HepG2 (cell line): ENCODE measurements around the gene LRRC45. TPM values are rescaled to one million over a fixed set of nuclear protein-coding genes. Genes with fewer than 3 reads are reported as not detected.

Experiments
- ATAC-seq: fragments of 200-7000 bp; cut with Tn5 transposase; 3 replicates; pipeline ENCODE4 v1.9.1; 2020; ENCODE audit warnings: mild to moderate bottlenecking, moderate library complexity
- BruUV-seq: library from RNA; stranded (reverse); fragments of 400-500 nt; replicated peaks from 2 replicates; lab custom pipeline; 2021; lab: Mats Ljungman, UMichigan
- CTCF ChIA-PET: fragments of 300-600 bp; formaldehyde crosslinking; extraction: SDS; loops from one replicate; lab custom pipeline; 2021; ENCODE audit warnings: low total read pairs, inconsistent platforms, low intra/inter-chr PET ratio; lab: Yijun Ruan, JAX
- POLR2A ChIA-PET: fragments of 350-600 bp; sonication (Branson Sonifier 250); formaldehyde crosslinking; loops from one replicate; lab custom pipeline; 2020; ENCODE audit warnings: antibody characterized with exemption, inconsistent platforms; lab: Yijun Ruan, JAX
- DNase-seq: peaks from one replicate; pipeline ENCODE4 v3.0.0-alpha.2; 2015; ENCODE audit warnings: low spot score
- FAIRE-seq: peaks from 3 replicates; lab custom pipeline; 2011; peaks lifted over from hg19 to GRCh38; lab: Jason Lieb, UNC
- H2AFZ ChIP-seq: one replicate; pipeline ENCODE4 v1.6.1; 2011; ENCODE audit warnings: low read length, inconsistent platforms
- H3K27ac ChIP-seq: fragments of 300-600 bp; 3 replicates; pipeline ENCODE4 v1.8.0; 2011; ENCODE audit warnings: mixed run types, mild to moderate bottlenecking, mixed read lengths, low read length, inconsistent platforms; ENCODE audit not compliant: insufficient read depth; ENCODE audit errors: extremely low read length
- H3K27me3 ChIP-seq, 2 experiments: fragments of 200-600 bp in 1 of 2; 2 replicates in 1 of 2; 3 replicates in 1 of 2; pipeline versions ENCODE4 v1.6.0 to v1.8.0; 2011; ENCODE audit warnings: low read length in 2 of 2, mild to moderate bottlenecking in 2 of 2, moderate library complexity in 2 of 2, inconsistent platforms in 1 of 2; ENCODE audit not compliant: insufficient read depth in 2 of 2, control insufficient read depth in 1 of 2
- H3K36me3 ChIP-seq, 2 experiments: fragments of 200-600 bp in 1 of 2; replicated peaks in 1 of 2; 2 replicates in 1 of 2; 3 replicates in 1 of 2; pipeline versions ENCODE4 v1.5.1 to v1.8.0; 2011; ENCODE audit warnings: low read length in 2 of 2, inconsistent platforms in 1 of 2; ENCODE audit not compliant: insufficient read depth in 2 of 2, control insufficient read depth in 1 of 2
- H3K4me1 ChIP-seq: 2 replicates; pipeline ENCODE4 v1.5.1; 2012; ENCODE audit warnings: low read length, inconsistent platforms; ENCODE audit not compliant: insufficient read depth
- H3K4me2 ChIP-seq: 2 replicates; pipeline ENCODE4 v1.6.0; 2011; ENCODE audit warnings: low read depth, low read length, inconsistent platforms
- H3K4me3 ChIP-seq, 3 experiments: fragments of 200-600 bp in 1 of 3; sonication (generic), shearing (Covaris generic) in 1 of 3; replicated peaks in 1 of 3; 2 replicates each; pipeline ENCODE4 v1.5.1; 2011 to 2016; ENCODE audit warnings: low read length in 3 of 3, inconsistent platforms in 2 of 3, low read depth in 2 of 3, mild to moderate bottlenecking in 2 of 3, control low read depth in 1 of 3, mixed read lengths in 1 of 3; ENCODE audit not compliant: insufficient read depth in 1 of 3
- H3K79me2 ChIP-seq: one replicate; pipeline ENCODE4 v1.6.1; 2011; ENCODE audit warnings: low read length, inconsistent platforms; ENCODE audit not compliant: insufficient read depth
- H3K9ac ChIP-seq: 2 replicates; pipeline ENCODE4 v1.6.0; 2011; ENCODE audit warnings: mild to moderate bottlenecking, low read depth, low read length, inconsistent platforms; ENCODE audit not compliant: insufficient read depth
- H3K9me3 ChIP-seq: 2 replicates; pipeline ENCODE4 v1.5.1; 2012; ENCODE audit warnings: mild to moderate bottlenecking, low read length
- H4K20me1 ChIP-seq: 2 replicates; pipeline ENCODE4 v1.6.0; 2011; ENCODE audit warnings: inconsistent platforms, mild to moderate bottlenecking, low read length, moderate library complexity; ENCODE audit not compliant: insufficient read depth
- CREB1 ChIP-seq, 2 experiments: fragments of 450-650 bp in 1 of 2; IDR thresholded peaks; 2 replicates each; pipeline ENCODE4 v1.6.1; 2016 to 2017; ENCODE audit warnings: control low read depth in 1 of 2, mild to moderate bottlenecking in 1 of 2, missing compliant biosample characterization in 1 of 2, missing genetic modification characterization in 1 of 2
- HMG20A ChIP-seq: IDR thresholded peaks from 2 replicates; pipeline ENCODE4 v1.6.1; 2016; ENCODE audit warnings: borderline replicate concordance
- IRX3 ChIP-seq: sonication (generic); formaldehyde crosslinking; IDR thresholded peaks from 2 replicates; pipeline ENCODE4 v1.8.1; 2023; ENCODE audit warnings: mild to moderate bottlenecking, low read depth, missing genetic modification reagents, borderline replicate concordance
- MAFK ChIP-seq, 2 experiments: IDR thresholded peaks in 1 of 2; conservative IDR thresholded peaks in 1 of 2; 2 replicates each; pipeline ENCODE4 v1.6.1; 2011; ENCODE audit warnings: improper control_type of control experiment in 2 of 2, low read length in 2 of 2
- MATR3 ChIP-seq: sonication (generic); formaldehyde crosslinking; IDR thresholded peaks from 2 replicates; pipeline ENCODE4 v1.4.0; 2020; ENCODE audit warnings: missing genetic modification reagents
- MEF2D ChIP-seq: sonication (generic); formaldehyde crosslinking; IDR thresholded peaks from 2 replicates; pipeline ENCODE4 v1.5.1; 2020; ENCODE audit warnings: mild to moderate bottlenecking, missing genetic modification reagents
- STAG1 ChIP-seq: sonication (generic); formaldehyde crosslinking; IDR thresholded peaks from 2 replicates; pipeline ENCODE4 v1.4.0; 2020; ENCODE audit warnings: missing genetic modification reagents
- TAF15 ChIP-seq: fragments of 200-400 bp; formaldehyde crosslinking; IDR thresholded peaks from one replicate; pipeline ENCODE4 v1.6.1; 2018; ENCODE audit warnings: mild to moderate bottlenecking, low read depth, low read length; ENCODE audit not compliant: poor library complexity, severe bottlenecking
- TCF7 ChIP-seq: sonication (generic); IDR thresholded peaks from 2 replicates; pipeline ENCODE4 v1.6.1; 2016; ENCODE audit warnings: antibody characterized with exemption, low read depth
- TRAFD1 ChIP-seq: sonication (generic); formaldehyde crosslinking; IDR thresholded peaks from 2 replicates; pipeline ENCODE4 v1.5.1; 2020; ENCODE audit warnings: missing genetic modification reagents, mild to moderate bottlenecking, borderline replicate concordance
- ZFP91 ChIP-seq: sonication (generic); formaldehyde crosslinking; IDR thresholded peaks from 2 replicates; pipeline ENCODE4 v1.9.0; 2022; ENCODE audit warnings: missing genetic modification reagents, mild to moderate bottlenecking, borderline replicate concordance
- ZNF354B ChIP-seq: sonication (generic); formaldehyde crosslinking; IDR thresholded peaks from 2 replicates; pipeline ENCODE4 v1.8.0; 2022; ENCODE audit warnings: mild to moderate bottlenecking, missing genetic modification reagents
- ZNF430 ChIP-seq: sonication (generic); formaldehyde crosslinking; IDR thresholded peaks from 2 replicates; pipeline ENCODE4 v1.9.0; 2021; ENCODE audit warnings: mild to moderate bottlenecking, missing genetic modification reagents
- ZNF614 ChIP-seq: IDR thresholded peaks from 2 replicates; pipeline ENCODE4 v1.6.1; 2018; ENCODE audit warnings: missing biosample characterization, missing genetic modification reagents, inconsistent platforms, borderline replicate concordance
- ZNF746 ChIP-seq: sonication (generic); formaldehyde crosslinking; IDR thresholded peaks from 2 replicates; pipeline ENCODE4 v1.8.0; 2022; ENCODE audit warnings: mild to moderate bottlenecking, missing genetic modification reagents
- ZNF790 ChIP-seq: sonication (generic); formaldehyde crosslinking; IDR thresholded peaks from 2 replicates; pipeline ENCODE4 v1.8.0; 2022; ENCODE audit warnings: missing genetic modification reagents, mild to moderate bottlenecking, borderline replicate concordance
- ZNF883 ChIP-seq: sonication (generic); formaldehyde crosslinking; IDR thresholded peaks from 2 replicates; pipeline ENCODE4 v1.5.1; 2020; ENCODE audit warnings: mild to moderate bottlenecking, missing genetic modification reagents; ENCODE audit errors: not compliant biosample characterization
- WGBS: methylation state at CpG from one replicate; pipeline ENCODE4 v1.1.6; 2017; ENCODE audit warnings: low lambda C conversion rate; 5-methylcytosine and 5-hydroxymethylcytosine counted together
- in situ Hi-C: cut with HindIII; loops from 2 replicates; pipeline ENCODE4 v1.10.0; 2017; ENCODE audit warnings: low pct_unique_long_range_greater_than_20kb; ENCODE audit not compliant: extremely low pct_ligation_motif_present
- intact Hi-C: fragments of 100-400 bp; cut with micrococcal nuclease; formaldehyde crosslinking; loops from one replicate; pipeline ENCODE4 v1.10.0; 2022; ENCODE audit not compliant: unreplicated experiment
- polyA plus RNA-seq, 8 experiments: library from polyadenylated mRNA; depleted of rRNA in 3 of 8; stranded (reverse) in 7 of 8; unstranded in 1 of 8; fragments of >200 nt; fragmentation: Illumina TruSeq in 4 of 8; extraction: Trizol in 4 of 8; gene quantifications; 2 replicates each; pipeline versions ENCODE4 v1.2.1 to v1.2.3, GENCODE V29; 2011 to 2016; ENCODE audit warnings: low read depth in 4 of 8, missing spikeins in 1 of 8, mixed read lengths in 1 of 8; ENCODE audit not compliant: insufficient read depth in 1 of 8
- total RNA-seq, 5 experiments: library from RNA; depleted of rRNA; stranded (reverse); fragments of >200 nt; fragmentation: Illumina TruSeq; extraction: Trizol; gene quantifications; 2 replicates each; pipeline ENCODE4 v1.2.3, GENCODE V29; 2016; ENCODE audit warnings: low read depth in 1 of 5
- TF ChIP-seq, protein P1 (sequence below): sonication (generic); formaldehyde crosslinking; IDR thresholded peaks from 2 replicates; pipeline ENCODE4 v1.9.0; 2021; ENCODE audit warnings: missing genetic modification reagents, mild to moderate bottlenecking, borderline replicate concordance

Gene LRRC45
- total and polyA plus RNA-seq, 2 of the 13 experiments (the other 11 are each of a cell fraction or from before 2014, with no cell fraction given) = 11.6 to 48.1 TPM

GRCh38 chr17:82056729-82057621 is 33.9 kb downstream of the LRRC45 start:
- DNase-seq (peak; percentile 79), FAIRE-seq (peak; percentile 83), ATAC-seq (peak; percentile 80)
- Histone ChIP-seq H4K20me1 (no peaks in the 10 kb centered on the region; the same call in 1 of the 2 replicates), H3K4me3 (peak overlapping the region in 1 of 3 experiments; percentile 11; a peak in 1 of 6 replicates), H3K36me3 (peaks cover 42 to 61% of the 10 kb centered on the region in 2 experiments), H3K4me1 (peaks cover 46% of the 10 kb centered on the region), H3K9me3 (no peaks in the 10 kb centered on the region), H3K27me3 (no peaks in the 10 kb centered on the region; a peak in 1 of 5 replicates), H3K79me2 (peaks cover 18% of the 10 kb centered on the region), H3K4me2 (peak overlapping the region; percentile 29), H3K27ac (peak overlapping the region; percentile 91), H3K9ac (peak overlapping the region; percentile 59), H2AFZ (no peak overlapping the region)
- CTCF ChIA-PET = no interaction called here
- WGBS = 56% methylated on average over 18 of the region's 29 CpGs
- intact Hi-C loops = no loop called here
- POLR2A ChIA-PET = interaction anchor here (0.7 to 3.1 kb wide), 15 partner anchors 8 to 260 kb away, joined by 3 to 28 read pairs (median 5); partner anchors contain the start of genes CD7, CENPX, DCXR and DUS1L
- no TSS peak for BruUV-seq
- in situ Hi-C loops = no loop called here
- TF ChIP-seq CREB1 (IDR thresholded peaks at IDR 0.05) = no peak
- TF ChIP-seq CREB1 (CRISPR knock-in tag; IDR thresholded peaks at IDR 0.05) = no peak
- TF ChIP-seq IRX3 (CRISPR knock-in tag) = 0 out of 2 replicates have a peak, but pooled peaks have one; percentile 47
- TF ChIP-seq ZFP91 = peak; percentile 98
- peak; percentile 61 to 66; a peak in 3 of 4 replicates for TF ChIP-seq MAFK (conservative IDR thresholded peaks at IDR 0.05 in 1 of 2, IDR thresholded peaks at IDR 0.05 in 1 of 2; ENCODE audit: low read length in 2 of 2)
- TF ChIP-seq MATR3 = no peak
- TF ChIP-seq ZNF354B (CRISPR knock-in tag) = no peak
- no peak for TF ChIP-seq ZNF883
- TF ChIP-seq MEF2D (CRISPR knock-in tag) = peak; percentile 85
- TF ChIP-seq ZNF614 = 0 out of 2 replicates have a peak, but pooled peaks have one; percentile 28
- 0 out of 2 replicates have a peak, but pooled peaks have one; percentile 63 for TF ChIP-seq ZNF430 (CRISPR knock-in tag)
- TF ChIP-seq, protein P1, sequence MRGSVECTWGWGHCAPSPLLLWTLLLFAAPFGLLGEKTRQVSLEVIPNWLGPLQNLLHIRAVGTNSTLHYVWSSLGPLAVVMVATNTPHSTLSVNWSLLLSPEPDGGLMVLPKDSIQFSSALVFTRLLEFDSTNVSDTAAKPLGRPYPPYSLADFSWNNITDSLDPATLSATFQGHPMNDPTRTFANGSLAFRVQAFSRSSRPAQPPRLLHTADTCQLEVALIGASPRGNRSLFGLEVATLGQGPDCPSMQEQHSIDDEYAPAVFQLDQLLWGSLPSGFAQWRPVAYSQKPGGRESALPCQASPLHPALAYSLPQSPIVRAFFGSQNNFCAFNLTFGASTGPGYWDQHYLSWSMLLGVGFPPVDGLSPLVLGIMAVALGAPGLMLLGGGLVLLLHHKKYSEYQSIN = no peak
- TF ChIP-seq ZNF790 (CRISPR knock-in tag) = 0 out of 2 replicates have a peak, but pooled peaks have one; percentile 41
- TF ChIP-seq TAF15 = no peak
- TF ChIP-seq TCF7 = no peak
- no peak for TF ChIP-seq STAG1 (CRISPR knock-in tag)
- no peak for TF ChIP-seq ZNF746 (CRISPR knock-in tag)
- no peak for TF ChIP-seq TRAFD1
- TF ChIP-seq HMG20A (CRISPR knock-in tag) = no peak
